Mesendoderm (in vitro differentiated cells): ENCODE results near the gene CSN3. TPM values are rescaled to one million over a fixed set of nuclear protein-coding genes. Genes with fewer than 3 reads are reported as not detected.
A peak's percentile ranks its signal among the peaks of the same experiment; 100 is the strongest.
"Not testable (repeated sequence)": the region's sequence is repeated elsewhere in the genome, so short reads cannot be mapped to it uniquely, and the experiment has no call there.

Experiments used
- DNase-seq: peaks from one replicate; pipeline ENCODE4 v3.0.0; 2013
- H2AK5ac ChIP-seq: 2 replicates; pipeline ENCODE4 v1.6.1; 2013; ENCODE audit warnings: low read length, inconsistent platforms
- H2BK120ac ChIP-seq: 2 replicates; pipeline ENCODE4 v1.6.1; 2013; ENCODE audit warnings: low read depth, mild to moderate bottlenecking, low read length, moderate library complexity, mixed read lengths
- H2BK15ac ChIP-seq: replicated peaks from 2 replicates; pipeline ENCODE4 v1.6.1; 2013; ENCODE audit warnings: low read depth, mild to moderate bottlenecking, moderate library complexity
- H2BK5ac ChIP-seq: 2 replicates; pipeline ENCODE4 v1.6.1; 2013; ENCODE audit warnings: low read length, inconsistent platforms
- H3K18ac ChIP-seq: 2 replicates; pipeline ENCODE4 v1.6.1; 2013; ENCODE audit warnings: mild to moderate bottlenecking, low read length, mixed read lengths
- H3K23ac ChIP-seq: one replicate; pipeline ENCODE4 v1.6.1; 2013; ENCODE audit warnings: low read length
- H3K27ac ChIP-seq: 2 replicates; pipeline ENCODE4 v1.5.1; 2013; ENCODE audit warnings: low read depth, mild to moderate bottlenecking, inconsistent platforms, low read length, moderate library complexity
- H3K27me3 ChIP-seq: 2 replicates; pipeline ENCODE4 v1.6.1; 2013; ENCODE audit warnings: low read length, control low read depth, mild to moderate bottlenecking, inconsistent platforms; ENCODE audit not compliant: insufficient read depth, poor library complexity
- H3K36me3 ChIP-seq: 2 replicates; pipeline ENCODE4 v1.6.1; 2013; ENCODE audit warnings: low read length, inconsistent platforms; ENCODE audit not compliant: control insufficient read depth, insufficient read depth
- H3K4ac ChIP-seq: one replicate; pipeline ENCODE4 v1.6.1; 2013; ENCODE audit warnings: low read depth, mild to moderate bottlenecking, low read length, moderate library complexity
- H3K4me1 ChIP-seq: 2 replicates; pipeline ENCODE4 v1.6.1; 2013; ENCODE audit warnings: low read depth, low read length, inconsistent platforms; ENCODE audit not compliant: control insufficient read depth
- H3K4me2 ChIP-seq: 2 replicates; pipeline ENCODE4 v1.6.1; 2013; ENCODE audit warnings: low read length
- H3K4me3 ChIP-seq: 2 replicates; pipeline ENCODE4 v1.5.1; 2013; ENCODE audit warnings: mild to moderate bottlenecking, low read length
- H3K56ac ChIP-seq: one replicate; pipeline ENCODE4 v1.6.1; 2013; ENCODE audit warnings: low read length
- H3K79me1 ChIP-seq: 2 replicates; pipeline ENCODE4 v1.6.1; 2013; ENCODE audit warnings: low read length, inconsistent platforms
- H3K79me2 ChIP-seq: 2 replicates; pipeline ENCODE4 v1.6.1; 2013; ENCODE audit warnings: mild to moderate bottlenecking, low read length; ENCODE audit not compliant: control insufficient read depth, insufficient read depth
- H3K9ac ChIP-seq: 2 replicates; pipeline ENCODE4 v1.6.1; 2013; ENCODE audit warnings: low read length, inconsistent platforms
- H4K5ac ChIP-seq: one replicate; pipeline ENCODE4 v1.6.1; 2013; ENCODE audit warnings: low read length
- H4K8ac ChIP-seq: one replicate; pipeline ENCODE4 v1.6.1; 2013; ENCODE audit warnings: low read depth, mild to moderate bottlenecking, control low read depth, low read length, moderate library complexity
- WGBS: extraction: QIAGEN DNeasy Blood & Tissue Kit; methylation state at CpG from one replicate; pipeline ENCODE4 v1.1.7; 2013; ENCODE audit warnings: low lambda C conversion rate, missing lambda C conversion rate; ENCODE audit not compliant: insufficient coverage; ENCODE audit errors: extremely low coverage; 5-methylcytosine and 5-hydroxymethylcytosine counted together
- polyA plus RNA-seq, 2 experiments: library from polyadenylated mRNA; stranded (reverse); fragments of 200-250 nt; gene quantifications; one replicate each; pipeline ENCODE4 v1.2.3, GENCODE V29; 2013

The CSN3 gene
- polyA plus RNA-seq (2013, experiment 1 of 2), result not detected
- not detected for polyA plus RNA-seq (2013, experiment 2 of 2)

DNA sequence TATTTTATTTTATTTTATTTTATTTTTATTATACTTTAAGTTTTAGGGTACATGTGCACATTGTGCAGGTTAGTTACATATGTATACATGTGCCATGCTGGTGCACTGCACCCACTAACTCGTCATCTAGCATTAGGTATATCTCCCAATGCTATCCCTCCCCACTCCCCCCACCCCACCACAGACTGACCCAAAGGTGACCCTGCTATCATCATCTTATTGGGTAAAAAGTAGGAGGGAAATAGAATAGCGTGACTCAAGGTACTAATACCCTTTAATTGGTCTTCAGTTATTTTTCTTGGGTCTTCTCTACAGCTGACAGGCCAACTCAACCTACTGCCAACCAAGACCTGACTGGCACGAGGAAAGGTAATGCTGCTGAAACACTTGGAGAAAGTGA is at the start of gene CSN3:
Gene CSN3, plus strand, starts transcription at position 301 of the 400 bp plus-strand sequence. CDS start 2,223 bp downstream, outside the sequence.
- not testable (repeated sequence) for H3K27ac ChIP-seq, H3K4me2 ChIP-seq, H3K56ac ChIP-seq, H2BK5ac ChIP-seq, H3K79me1 ChIP-seq, H3K4me1 ChIP-seq, H4K8ac ChIP-seq, H2BK120ac ChIP-seq, H2BK15ac ChIP-seq, H3K18ac ChIP-seq, H3K4me3 ChIP-seq, H3K9ac ChIP-seq, H3K4ac ChIP-seq, H3K27me3 ChIP-seq, H3K36me3 ChIP-seq, H3K23ac ChIP-seq, H2AK5ac ChIP-seq, DNase-seq, H3K79me2 ChIP-seq, H4K5ac ChIP-seq
- no CpG with 5 or more reads among the region's 3 CpGs for WGBS

DNA sequence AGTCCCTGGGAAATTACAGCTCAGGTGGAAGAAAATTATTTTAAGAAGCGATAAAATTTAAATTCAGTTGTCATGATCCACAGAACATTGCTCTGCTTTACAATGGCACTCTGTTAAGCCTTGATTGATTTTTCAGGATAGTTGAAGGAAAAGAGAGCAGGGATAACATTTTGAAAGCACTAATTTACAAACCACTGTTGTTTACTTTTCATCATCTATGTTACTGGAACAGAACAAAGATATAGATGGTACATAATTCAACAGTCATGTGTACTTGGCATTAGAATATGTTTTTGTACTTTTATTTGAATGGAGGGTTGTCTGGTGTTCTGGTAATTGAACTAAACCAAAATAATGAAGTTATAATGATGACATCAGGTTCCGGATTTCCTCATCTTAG is 49.5 kb upstream of the CSN3 start:
- Histone ChIP-seq H3K9ac (no peak overlapping the region), H2BK5ac (no peak overlapping the region), H2BK120ac (no peak overlapping the region), H3K79me2 (no peaks in the 10 kb centered on the region), H3K56ac (no peak overlapping the region), H3K4me2 (no peak overlapping the region), H3K27me3 (no peaks in the 10 kb centered on the region), H3K27ac (no peak overlapping the region), H2BK15ac (no peak overlapping the region), H2AK5ac (no peak overlapping the region), H3K36me3 (no peaks in the 10 kb centered on the region), H3K23ac (no peak overlapping the region), H4K5ac (no peak overlapping the region), H3K4ac (no peak overlapping the region), H3K18ac (no peak overlapping the region), H4K8ac (no peak overlapping the region), H3K4me1 (no peaks in the 10 kb centered on the region), H3K4me3 (no peak overlapping the region), H3K79me1 (no peaks in the 10 kb centered on the region)
- no CpG with 5 or more reads among the region's 2 CpGs for WGBS
- DNase-seq, result no peak

- Histone ChIP-seq H3K56ac (no peak within 1 kb of the TSS), H3K79me1 (no peaks in the 10 kb centered on the region), H4K5ac (no peak within 1 kb of the TSS), H2BK15ac (no peak within 1 kb of the TSS), H3K23ac (no peak within 1 kb of the TSS), H2AK5ac (no peak within 1 kb of the TSS), H3K4ac (no peak within 1 kb of the TSS), H3K27ac (no peak within 1 kb of the TSS), H4K8ac (no peak within 1 kb of the TSS), H3K4me3 (no peak within 1 kb of the TSS), H3K36me3 (no peaks in the 10 kb centered on the region), H3K4me1 (no peaks in the 10 kb centered on the region), H2BK5ac (no peak within 1 kb of the TSS), H3K9ac (no peak within 1 kb of the TSS), H3K18ac (no peak within 1 kb of the TSS), H3K27me3 (no peaks in the 10 kb centered on the region), H3K79me2 (no peaks in the 10 kb centered on the region), H2BK120ac (no peak within 1 kb of the TSS), H3K4me2 (no peak within 1 kb of the TSS)
- DNase-seq, result no peak
- no CpG with 5 or more reads among the region's 1 CpG for WGBS
Measured at GRCh38 chr4:70195425-70195824, 47.0 kb upstream of the CSN3 start, which contains the start of gene ODAM. ODAM (plus strand) TSS chr4:70195725; CDS start chr4:70196544, 819 bp downstream.

DNA sequence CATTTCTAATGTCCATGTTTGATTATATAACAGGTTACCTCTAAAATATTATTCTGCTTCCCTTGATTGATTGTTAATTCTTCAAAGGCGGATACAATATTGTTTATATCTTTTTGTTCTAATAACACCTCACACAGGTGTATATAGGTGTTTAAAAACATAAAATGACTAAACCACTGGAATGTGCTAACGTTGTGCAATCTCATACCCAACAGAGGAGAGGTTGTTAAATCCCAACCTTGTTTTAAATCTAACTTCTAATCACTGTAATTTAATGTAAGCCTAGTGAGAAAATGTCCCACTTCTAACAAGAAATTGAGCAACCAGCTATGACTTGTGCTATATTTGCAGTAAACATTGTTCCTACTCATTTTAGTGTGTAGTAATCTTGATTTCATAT is 45.5 kb upstream of the CSN3 start:
- Histone ChIP-seq H3K79me2 (no peaks in the 10 kb centered on the region), H3K27me3 (no peaks in the 10 kb centered on the region), H4K8ac (no peak overlapping the region), H3K79me1 (no peaks in the 10 kb centered on the region), H2BK120ac (no peak overlapping the region), H3K4ac (no peak overlapping the region), H3K9ac (no peak overlapping the region), H3K4me1 (no peaks in the 10 kb centered on the region), H3K23ac (no peak overlapping the region), H2AK5ac (no peak overlapping the region), H3K56ac (no peak overlapping the region), H3K18ac (no peak overlapping the region), H3K36me3 (no peaks in the 10 kb centered on the region), H3K4me2 (no peak overlapping the region), H2BK15ac (no peak overlapping the region), H3K27ac (no peak overlapping the region), H4K5ac (no peak overlapping the region), H2BK5ac (no peak overlapping the region), H3K4me3 (no peak overlapping the region)
- WGBS, result no CpG with 5 or more reads among the region's 2 CpGs
- DNase-seq, result no peak

- Histone ChIP-seq H2BK5ac (no peak overlapping the region), H3K4me2 (no peak overlapping the region), H3K18ac (no peak overlapping the region), H3K4me1 (no peaks in the 10 kb centered on the region), H4K5ac (no peak overlapping the region), H3K23ac (no peak overlapping the region), H3K27me3 (no peaks in the 10 kb centered on the region), H3K27ac (no peak overlapping the region), H2AK5ac (no peak overlapping the region), H2BK120ac (no peak overlapping the region), H4K8ac (no peak overlapping the region), H3K56ac (no peak overlapping the region), H3K4ac (no peak overlapping the region), H3K79me2 (no peaks in the 10 kb centered on the region), H2BK15ac (no peak overlapping the region), H3K4me3 (no peak overlapping the region), H3K79me1 (no peaks in the 10 kb centered on the region), H3K9ac (no peak overlapping the region), H3K36me3 (no peaks in the 10 kb centered on the region)
- peak; percentile 61 for DNase-seq
- no CpG with 5 or more reads among the region's 2 CpGs for WGBS
Measured at GRCh38 chr4:70197842-70198241, 44.6 kb upstream of the CSN3 start.

GRCh38 chr4:70203601-70204000 is 38.8 kb upstream of the CSN3 start:
- no peak overlapping the region for H3K4me3 ChIP-seq
- no peaks in the 10 kb centered on the region for H3K36me3 ChIP-seq
- no peaks in the 10 kb centered on the region for H3K79me2 ChIP-seq
- WGBS, result no CpG with 5 or more reads among the region's 1 CpG
- no peak overlapping the region for H3K4me2 ChIP-seq
- H3K56ac ChIP-seq, result no peak overlapping the region
- H3K4ac ChIP-seq, result no peak overlapping the region
- H2AK5ac ChIP-seq, result no peak overlapping the region
- H2BK5ac ChIP-seq, result no peak overlapping the region
- H2BK15ac ChIP-seq, result no peak overlapping the region
- H2BK120ac ChIP-seq, result no peak overlapping the region
- no peak overlapping the region for H3K18ac ChIP-seq
- H4K5ac ChIP-seq, result no peak overlapping the region
- no peaks in the 10 kb centered on the region for H3K79me1 ChIP-seq
- no peak overlapping the region for H4K8ac ChIP-seq
- H3K23ac ChIP-seq, result no peak overlapping the region
- no peaks in the 10 kb centered on the region for H3K4me1 ChIP-seq
- no peak for DNase-seq
- no peaks in the 10 kb centered on the region for H3K27me3 ChIP-seq
- no peak overlapping the region for H3K9ac ChIP-seq
- no peak overlapping the region for H3K27ac ChIP-seq
